ENCODE results near the gene COL6A2.
"Not testable (repeated sequence)": the region's sequence is repeated elsewhere in the genome, so short reads cannot be mapped to it uniquely, and the experiment has no call there.

Gene COL6A2

DNA sequence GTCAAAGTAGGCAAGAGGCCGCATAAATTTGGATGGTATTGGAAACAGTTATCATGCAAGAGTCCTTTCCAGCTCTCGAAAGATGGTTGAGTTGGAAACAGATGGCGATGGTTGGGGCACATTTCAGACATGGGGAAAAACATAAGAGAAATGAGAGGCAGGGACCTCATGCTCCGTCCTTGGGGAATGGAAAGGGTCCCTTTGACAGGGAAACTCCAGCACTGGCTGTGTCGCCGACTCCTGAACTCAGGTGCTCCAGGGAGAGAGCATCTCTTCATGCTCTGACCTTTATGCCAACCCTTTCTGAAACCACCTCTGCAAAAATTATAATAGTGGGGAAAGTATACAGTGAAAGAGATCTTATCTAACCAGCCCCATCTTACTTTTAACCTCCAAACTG is 36.8 kb upstream of the COL6A2 start:
- DNase-seq (ENCODE audit: low read depth in 3 of 3): no peak

DNA sequence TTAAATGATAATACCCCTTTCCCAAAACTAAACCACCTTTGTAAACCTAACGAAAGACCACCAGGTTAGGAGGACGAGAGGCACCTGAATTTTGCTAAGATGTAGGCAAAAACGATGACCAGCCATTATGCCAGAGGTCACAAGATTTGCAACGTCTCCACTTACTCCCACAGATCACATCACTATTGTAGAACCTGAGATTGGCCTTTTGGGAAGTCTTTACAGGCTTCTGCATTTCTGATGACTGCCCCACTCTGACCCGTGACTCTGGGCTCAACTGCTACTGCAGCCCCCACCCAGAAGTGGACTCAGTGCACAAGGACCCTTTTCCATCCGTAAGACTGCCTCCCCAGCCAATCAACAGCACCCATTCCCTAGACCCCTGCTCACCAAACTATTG is 36.4 kb upstream of the COL6A2 start:
- no peak for DNase-seq (ENCODE audit: low read depth in 3 of 3)

DNA sequence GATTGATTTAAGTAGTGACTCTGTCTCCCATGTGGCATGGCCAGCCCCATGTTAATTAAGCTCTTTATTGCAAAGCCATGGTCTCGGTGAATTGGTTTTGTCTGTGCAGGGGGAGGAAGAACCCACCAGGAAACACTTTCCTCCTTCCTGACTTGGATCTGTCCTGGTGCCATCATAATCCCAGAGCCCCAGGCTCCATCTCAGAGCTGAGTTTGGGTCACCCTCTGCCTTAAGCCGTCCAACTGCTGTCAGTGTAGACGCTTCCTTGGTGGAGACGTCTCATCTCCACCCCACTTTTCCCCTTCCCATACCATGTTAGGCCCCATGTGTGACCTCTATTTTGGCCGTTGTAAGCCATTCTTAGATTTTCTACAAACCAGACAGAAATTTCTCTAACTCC is 36.0 kb upstream of the COL6A2 start:
- DNase-seq (ENCODE audit: low read depth in 3 of 3): no peak

DNA sequence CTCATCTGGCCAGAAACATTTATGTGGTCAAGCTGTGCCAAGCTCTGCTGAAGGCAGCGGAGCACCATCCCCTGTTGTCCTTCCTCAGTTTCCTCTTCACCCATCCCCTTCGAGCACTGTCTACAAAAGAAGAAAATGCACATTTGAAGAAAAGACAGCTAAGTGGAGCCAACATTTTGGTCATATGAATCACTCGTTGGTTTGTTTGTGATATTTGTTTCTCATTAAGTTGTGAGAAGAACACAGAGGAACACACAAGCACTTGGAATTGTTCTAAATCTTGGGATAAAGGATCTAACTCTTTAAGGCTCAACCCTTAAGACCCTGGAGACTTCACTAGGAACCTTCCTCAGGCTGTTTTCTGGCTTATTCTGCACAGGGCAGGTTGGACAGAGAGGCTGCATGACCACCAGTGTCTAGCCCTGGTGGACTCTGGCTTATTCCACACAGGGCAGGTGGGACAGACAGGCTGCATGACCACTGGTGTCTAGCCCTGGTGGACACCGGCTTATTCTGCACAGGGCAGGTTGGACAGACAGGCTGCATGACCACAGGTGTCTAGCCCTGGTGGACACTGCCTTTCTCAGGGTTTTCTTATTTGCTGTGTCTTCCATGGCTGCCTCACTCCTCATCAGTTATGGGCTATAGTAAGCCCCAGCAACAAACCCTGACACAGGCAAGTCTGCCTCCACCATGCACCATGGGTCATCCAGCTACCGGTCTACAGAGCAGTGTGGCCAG is 35.3 kb upstream of the COL6A2 start:
- no peak for DNase-seq (ENCODE audit: low read depth in 3 of 3)

DNA sequence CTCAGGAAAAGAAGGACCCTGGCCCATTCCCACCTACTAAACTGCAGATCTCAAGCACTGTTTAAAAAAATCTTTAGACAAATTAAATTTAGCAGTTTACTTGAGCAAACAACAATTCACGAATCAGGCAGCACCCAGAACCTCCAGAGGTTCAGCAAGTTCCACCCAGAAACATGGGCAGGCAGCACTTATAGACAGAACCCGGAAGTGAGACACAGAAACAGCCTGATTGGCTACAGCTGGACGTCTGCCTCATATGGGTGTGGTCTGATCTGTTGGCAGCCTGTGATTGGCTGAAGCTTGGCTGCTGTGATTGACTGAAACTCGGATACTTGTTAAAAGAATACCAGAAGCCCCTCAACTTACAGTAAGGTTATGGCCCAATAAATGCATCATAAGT is 34.7 kb upstream of the COL6A2 start:
- DNase-seq (ENCODE audit: low read depth in 3 of 3): no peak

DNA sequence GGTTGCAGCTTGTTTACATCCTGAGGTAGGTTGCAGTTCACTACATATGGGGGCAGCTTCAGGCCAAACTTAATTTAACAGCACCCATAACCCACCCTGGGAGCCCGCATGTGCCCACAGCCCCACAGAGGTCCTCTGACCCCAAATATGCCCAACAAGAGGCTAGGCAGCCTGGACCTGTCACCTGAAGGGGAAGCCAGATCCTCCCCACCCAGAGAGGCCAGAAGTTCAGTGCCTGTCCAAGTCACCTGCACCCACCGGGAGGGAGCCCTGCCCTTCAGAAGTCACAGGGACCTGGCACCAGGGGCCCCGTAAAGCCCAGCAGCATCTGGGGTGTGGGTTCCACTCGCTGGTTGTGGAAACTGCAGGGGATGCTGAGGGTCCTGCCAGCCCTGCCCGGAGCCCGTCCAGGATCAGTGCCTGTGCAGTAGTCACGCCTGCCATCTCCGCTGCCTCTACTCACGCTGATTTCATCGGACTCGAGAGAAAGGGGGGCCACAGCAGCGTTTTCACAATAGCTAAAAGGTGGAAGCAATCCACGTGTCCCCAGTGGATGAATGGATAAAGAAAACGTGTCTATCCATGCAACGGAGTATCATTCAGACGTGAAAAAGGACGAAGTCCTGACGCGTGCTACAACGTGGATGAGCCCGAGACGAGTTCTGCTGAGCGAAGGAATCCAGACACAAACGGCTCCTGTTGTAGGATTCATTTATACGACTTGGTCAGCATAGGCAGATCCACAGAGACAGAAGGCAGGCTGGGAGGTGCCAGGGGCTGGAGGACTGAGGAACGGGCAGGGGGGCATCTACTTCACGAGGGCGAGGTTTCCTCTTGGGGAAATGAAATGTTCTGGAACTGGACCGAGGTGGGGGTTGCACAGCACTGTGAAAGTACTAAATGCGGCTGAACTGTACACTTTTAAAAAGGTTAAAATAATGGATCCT is 33.9 kb upstream of the COL6A2 start:
- DNase-seq (ENCODE audit: low read depth in 3 of 3): no peak

DNA sequence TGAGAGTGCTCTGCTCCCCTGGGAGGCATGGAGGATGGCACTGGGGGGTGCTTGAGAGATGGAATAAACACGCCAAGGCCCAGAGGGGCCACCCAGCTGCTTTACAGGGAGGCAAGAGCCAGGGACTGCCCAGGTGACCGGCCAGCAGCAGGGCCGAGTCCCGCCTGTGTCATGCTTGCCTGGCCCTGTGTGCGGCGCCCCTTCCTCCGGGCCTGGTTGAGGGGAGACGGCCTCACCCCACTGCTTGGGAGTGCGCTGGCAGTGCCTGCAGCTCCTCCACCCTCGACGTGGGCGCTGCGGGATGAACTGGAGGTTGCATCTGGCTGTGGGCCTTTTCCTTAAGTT is 33.1 kb upstream of the COL6A2 start:
- no peak for DNase-seq (ENCODE audit: low read depth in 3 of 3)

DNA sequence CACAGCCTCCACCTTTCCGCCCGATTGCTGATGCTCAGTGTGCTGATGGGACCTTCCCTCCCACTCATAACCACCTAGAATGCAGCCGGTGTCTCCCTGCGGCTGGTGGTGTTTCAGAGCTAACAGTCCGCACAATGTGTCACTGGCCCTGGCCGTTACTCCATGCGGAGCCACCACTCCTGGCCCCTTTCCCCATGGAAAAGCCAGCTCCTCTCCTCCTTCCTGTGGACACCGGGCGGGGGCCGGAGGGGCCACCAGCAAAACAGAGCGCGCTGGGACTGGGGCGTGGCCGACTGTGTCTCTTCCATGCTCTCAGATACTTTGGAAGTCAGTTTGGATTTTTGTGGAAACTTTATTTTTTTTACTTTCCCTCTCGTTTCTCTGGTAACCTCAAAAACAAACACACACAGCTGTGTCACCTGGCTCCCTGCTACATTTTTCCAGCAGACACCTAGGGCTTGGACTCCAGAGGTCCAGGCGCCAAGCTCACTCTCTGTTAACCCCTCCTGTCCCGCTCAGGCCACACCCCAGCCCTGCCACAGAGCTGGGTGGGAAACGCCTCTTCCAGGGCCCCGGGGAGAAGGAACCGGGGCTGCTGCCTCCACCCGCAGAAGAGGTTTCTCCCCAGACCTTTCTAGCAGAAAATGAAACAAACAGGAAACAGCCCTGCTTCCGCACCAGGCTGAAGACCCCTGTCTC is 32.5 kb upstream of the COL6A2 start:
- DNase-seq (ENCODE audit: low read depth in 3 of 3): no peak

DNA sequence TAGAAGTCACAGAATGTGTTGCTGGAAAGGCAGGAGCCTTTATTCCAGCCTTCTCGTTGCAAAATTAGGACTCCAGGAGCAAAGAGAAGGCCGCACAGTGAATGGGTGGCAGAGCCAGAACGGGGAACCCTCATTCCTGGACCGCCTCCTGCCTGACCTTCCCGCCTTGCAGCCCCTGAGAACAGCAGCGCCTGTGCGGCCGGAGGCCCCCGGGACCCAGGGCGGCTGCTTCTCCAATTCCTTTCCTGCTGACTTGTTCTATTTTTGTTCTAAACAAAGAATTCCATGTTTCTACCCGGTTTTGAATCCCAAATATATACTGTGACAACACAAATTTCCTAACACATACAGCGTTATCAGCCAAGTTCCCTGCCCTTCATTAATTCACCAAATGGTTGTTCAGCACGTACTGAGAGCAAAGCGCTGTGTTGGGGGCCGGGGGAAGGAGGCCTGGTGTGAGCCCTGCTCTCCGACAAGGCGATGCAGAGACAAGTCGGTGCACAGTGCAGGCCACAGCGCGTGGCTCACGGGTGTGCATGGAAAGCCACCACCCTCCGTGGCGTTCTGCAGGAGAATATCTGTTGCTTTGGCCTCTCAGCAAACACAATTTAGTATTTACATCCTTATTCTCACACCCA is 31.9 kb upstream of the COL6A2 start:
- no peak for DNase-seq (ENCODE audit: low read depth in 3 of 3)

DNA sequence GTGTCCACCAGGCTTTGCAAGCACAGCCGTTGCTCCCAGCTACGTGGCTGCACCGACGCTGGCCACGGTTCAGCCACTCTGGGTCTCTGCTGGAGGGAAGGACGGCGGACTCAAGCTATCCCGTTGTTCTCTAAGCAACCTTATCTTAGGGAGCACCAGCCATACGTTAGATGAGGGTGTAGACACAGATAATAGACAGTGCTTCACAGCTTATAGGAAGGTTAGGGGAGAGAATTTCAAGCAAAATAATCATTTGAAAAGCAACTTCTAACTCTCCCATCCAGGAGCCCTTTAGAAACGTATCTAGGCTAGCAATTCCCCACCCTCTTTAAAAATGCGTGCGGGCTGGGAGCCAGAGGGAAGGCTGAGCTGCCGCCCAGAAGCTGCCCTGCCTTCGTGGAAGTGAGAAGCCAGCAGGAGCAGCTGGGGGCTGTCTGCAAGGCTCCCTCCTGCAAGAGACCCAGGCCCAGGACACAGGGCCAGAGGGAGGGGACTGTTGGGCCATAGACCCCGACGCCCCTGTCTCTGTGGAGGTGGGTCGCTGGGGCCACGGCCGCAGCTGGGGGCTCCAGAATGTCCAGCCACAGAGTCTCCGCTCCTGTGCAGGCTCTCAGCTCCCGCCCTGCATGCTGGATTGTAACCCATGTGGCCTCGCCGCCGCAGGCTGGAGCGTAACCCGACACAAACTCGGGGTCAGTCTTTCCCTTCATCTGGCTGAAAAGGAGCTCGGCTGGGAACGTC is 31.2 kb upstream of the COL6A2 start:
- DNase-seq (ENCODE audit: low read depth in 3 of 3): no peak

DNA sequence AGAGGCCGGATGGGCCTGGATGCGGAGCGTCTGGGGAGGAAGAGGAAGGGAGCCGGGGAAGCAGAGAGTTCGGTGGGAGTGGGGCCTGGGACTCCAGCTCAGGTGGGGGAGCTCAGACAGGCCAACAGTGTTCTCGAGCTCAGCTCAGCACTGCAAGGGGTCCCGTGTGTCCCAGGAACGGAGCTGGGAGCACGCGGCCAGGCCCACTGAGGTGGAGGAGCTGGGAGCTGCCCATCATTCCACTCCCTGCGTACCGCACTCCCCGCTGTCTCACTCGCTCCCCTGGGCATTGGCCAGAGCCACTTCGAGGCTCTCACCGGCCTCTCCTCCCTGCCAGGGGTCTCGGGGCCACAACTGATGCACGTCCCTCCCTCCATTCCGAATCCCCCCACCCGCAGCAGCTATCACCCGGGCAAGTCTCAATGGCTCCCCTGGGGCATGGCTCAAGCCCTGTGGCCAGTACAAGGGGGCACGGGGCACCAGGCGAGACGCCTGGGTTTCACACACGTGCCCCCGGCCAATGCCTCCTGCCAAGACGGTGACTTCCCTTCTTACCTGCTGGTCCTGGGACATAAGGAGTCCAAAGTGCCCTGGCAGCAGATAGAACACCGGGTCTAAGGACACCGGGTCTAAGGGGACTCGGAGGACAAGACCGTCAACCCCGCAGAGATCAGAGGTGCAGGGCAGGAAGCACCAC is 30.3 kb upstream of the COL6A2 start:
- DNase-seq (ENCODE audit: low read depth in 3 of 3): no peak

DNA sequence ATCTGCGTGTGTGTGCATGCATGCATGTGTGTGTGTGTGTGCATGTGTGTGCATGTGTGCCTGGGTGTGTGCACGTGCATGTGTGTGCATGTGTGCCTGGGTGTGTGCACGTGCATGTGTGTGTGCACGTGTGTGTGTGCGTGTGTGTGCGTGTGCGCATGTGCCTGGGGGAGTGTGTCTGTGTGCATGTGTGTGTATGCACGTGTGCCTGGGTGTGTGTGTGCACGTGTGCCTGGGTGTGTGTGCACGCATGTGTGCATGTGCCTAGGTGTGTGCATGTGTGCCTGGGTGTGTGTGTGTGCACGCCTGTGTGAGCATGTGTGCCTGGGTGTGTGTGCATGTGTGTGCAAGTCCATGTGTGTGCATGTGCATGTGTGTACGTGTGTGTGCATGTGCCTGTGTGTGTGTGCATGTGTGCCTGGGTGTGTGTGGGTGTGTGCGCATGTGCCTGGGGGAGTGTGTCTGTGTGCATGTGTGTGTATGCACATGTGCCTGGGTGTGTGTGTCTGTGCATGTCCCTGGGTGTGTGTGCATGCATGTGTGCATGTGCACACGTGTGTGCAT is 29.3 kb upstream of the COL6A2 start:
- DNase-seq (ENCODE audit: low read depth in 3 of 3): no peak

DNA sequence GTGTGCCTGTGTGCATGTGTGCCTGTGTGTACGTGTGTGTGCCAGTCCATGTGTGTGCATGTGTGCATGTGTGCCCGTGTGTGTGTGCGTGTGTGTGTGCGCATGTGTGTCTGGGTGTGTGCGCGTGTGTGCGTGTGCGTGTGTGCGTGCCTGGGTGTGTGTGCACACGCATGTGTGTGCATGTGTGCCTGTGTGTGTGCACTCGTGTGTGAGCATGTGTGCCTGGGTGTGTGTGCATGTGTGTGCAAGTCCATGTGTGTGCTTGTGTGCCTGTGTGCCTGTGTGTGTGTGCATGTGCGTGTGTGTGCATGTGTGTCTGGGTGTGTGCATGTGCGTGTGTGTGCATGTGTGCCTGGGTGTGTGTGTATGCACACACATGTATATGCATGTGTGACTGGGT is 28.7 kb upstream of the COL6A2 start:
- no peak for DNase-seq (ENCODE audit: low read depth in 3 of 3)

DNA sequence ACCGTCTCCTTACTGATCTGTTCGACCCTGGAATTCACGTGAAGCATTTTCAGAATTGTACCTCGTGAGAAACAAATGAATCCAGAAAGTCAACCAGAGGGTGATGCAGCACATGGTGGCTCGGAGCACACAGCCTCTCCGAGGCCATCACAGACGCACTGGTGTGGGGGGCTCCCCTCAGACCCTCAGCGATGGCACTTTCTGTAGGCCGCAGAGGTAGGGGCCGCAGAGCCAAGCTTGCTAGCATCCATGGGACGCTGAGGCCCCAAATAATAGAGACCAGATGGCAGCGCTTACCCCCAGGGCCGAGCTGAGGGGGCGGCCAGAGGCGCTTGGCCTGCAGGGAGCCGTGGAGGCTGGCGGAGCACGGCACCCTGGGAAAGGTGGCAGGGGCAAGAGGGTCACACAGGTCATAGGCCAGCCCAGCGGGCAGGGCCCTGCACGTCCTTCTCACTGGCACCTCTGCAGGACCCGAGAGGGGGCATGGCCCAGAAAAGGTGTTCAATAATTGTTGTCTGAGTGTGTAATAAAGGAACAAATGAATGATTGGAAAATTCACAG is 28.1 kb upstream of the COL6A2 start:
- DNase-seq (ENCODE audit: low read depth in 3 of 3): no peak

DNA sequence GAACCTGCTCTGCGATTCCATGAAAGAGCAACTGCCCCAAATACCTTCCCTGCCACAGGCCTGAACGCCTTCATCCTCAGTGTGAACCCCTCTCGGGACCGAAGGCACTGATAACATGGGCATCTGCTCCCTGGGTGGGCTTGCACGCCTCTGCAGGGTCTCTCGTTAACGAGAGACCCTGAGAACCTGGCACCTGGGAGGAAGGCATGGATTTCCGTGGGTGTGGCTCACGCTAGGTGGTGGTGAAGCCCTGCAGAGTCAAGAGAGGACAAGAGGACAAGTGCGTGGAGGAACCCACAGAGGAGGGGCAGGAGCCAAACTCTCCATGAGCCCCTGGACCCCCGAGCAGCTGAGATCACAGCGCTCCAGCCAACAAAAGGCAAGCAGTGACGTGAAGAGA is 26.8 kb upstream of the COL6A2 start:
- DNase-seq (ENCODE audit: low read depth in 3 of 3): no peak

DNA sequence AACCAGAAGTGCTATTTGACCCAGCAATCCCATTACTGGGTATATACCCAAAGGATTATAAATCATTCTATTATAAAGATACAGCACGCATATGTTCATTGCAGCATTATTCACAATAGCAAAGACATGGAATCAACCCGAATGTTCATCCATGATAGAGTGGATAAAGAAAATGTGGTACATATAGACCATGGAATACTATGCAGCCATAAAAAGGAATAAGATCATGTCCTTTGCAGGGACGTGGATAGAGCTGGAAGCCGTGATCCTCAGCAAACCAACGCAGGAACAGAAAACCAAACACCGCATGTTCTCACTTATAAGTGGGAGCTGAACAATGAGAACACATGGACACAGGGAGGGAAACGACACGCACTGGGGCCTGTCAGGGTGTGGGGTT is 21.2 kb upstream of the COL6A2 start:
- DNase-seq (ENCODE audit: low read depth in 3 of 3): not testable (repeated sequence)

DNA sequence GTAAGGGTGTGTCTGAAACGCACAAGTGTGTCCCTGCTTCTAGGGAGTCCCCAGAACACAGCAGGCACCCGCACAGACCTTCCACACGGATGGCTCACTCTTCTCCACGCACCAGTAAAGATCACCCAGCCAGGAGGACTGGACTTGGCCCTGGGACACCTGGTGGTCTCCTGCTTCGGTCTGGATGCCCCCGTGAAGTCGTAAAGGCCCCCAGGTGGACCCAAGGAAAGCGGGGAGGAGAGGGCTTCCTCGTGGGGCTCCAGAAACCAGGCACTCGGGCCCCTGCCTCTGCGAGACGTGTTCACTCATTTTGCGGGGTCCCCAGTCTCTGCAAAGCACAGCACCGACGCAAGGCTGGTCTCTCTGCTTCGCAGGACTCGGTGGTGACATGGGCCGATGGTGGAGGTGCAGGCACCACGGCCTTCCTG is 20.2 kb upstream of the COL6A2 start:
- DNase-seq (ENCODE audit: low read depth in 3 of 3): no peak

DNA sequence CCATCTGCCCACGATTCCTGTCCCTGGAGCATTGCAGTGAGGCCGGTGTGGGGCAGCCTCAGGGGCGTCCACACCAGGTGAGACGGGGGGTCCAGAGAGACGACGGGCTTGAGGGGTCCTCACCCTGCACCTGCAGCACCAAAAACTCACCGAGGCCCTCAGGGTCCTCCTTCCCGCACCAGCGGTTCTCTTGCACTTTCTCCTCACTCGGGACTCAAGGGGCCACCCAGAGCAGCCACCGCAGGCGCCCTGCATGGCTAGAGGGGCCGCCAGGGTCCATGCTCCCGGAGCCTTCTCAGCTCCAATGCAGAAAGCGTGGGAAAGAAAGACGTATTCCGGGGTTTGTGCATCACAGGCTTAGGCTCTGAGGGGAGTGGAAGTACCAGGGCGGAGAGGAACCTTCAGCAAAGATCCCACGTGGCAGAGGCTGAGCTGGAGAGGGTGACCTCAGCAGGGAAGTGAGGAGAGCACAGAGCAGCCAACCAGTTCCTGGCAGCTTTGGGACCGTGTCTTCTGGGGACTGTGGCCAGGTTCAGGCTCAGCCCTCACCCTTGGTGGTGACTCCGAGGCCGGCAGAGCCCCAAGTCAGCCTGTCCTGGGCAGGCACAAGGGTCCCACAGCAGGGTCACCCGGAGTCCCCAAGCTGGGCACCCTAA is 19.5 kb upstream of the COL6A2 start:
- DNase-seq (ENCODE audit: low read depth in 3 of 3): no peak

DNA sequence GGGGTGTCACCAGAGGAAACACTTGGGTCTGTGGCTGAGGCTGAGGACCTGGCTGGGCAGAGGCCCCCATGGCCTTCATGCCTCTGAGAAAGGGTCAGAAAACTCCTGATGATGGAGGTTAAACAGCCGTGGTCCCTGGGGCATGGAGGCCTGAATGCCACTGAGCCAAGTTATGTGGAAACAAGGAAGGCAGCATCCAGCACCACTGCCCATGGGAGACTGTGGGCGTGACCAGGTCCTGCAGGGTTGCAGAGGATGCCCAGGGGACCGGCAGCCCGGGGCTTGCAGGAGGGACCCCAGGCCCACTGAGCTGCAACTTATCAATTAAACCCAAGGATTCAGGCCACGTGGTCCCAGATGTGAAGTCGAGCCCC is 18.9 kb upstream of the COL6A2 start:
- no peak for DNase-seq (ENCODE audit: low read depth in 3 of 3)

All from stimulated activated CD4-positive, alpha-beta T cell treated with anti-CD3 and anti-CD28 coated beads, TNF-alpha, amount 100 ng/mL, for 4 hours (primary cell).